OCI-LY1 (cell line): Measurements from ENCODE around the gene FAM76B.

Experiments
- H2AFZ ChIP-seq: fragments of 200-600 bp; sonication (generic), shearing (Covaris generic); 2 replicates; pipeline ENCODE4 v1.6.0; 2014; ENCODE audit warnings: antibody characterized with exemption, mild to moderate bottlenecking, low read length
- H3F3A ChIP-seq: fragments of 200-600 bp; sonication (generic), shearing (Covaris generic); 2 replicates; pipeline ENCODE4 v1.6.0; 2014; ENCODE audit warnings: mild to moderate bottlenecking, antibody characterized with exemption, low read length, moderate library complexity; ENCODE audit not compliant: insufficient read depth
- H3K27ac ChIP-seq: fragments of 200-600 bp; sonication (generic); 2 replicates; pipeline ENCODE4 v1.5.1; 2014; ENCODE audit warnings: low read length, mixed run types, mild to moderate bottlenecking, low read depth; ENCODE audit not compliant: poor library complexity, severe bottlenecking
- H3K27me3 ChIP-seq: fragments of 200-600 bp; sonication (generic); 2 replicates; pipeline ENCODE4 v1.6.0; 2014; ENCODE audit warnings: antibody characterized with exemption, mild to moderate bottlenecking, low read length, moderate library complexity; ENCODE audit not compliant: insufficient read depth
- H3K36me3 ChIP-seq: fragments of 200-600 bp; sonication (generic); 2 replicates; pipeline ENCODE4 v1.6.1; 2014; ENCODE audit warnings: mild to moderate bottlenecking, antibody characterized with exemption, low read length, moderate library complexity, mixed read lengths; ENCODE audit not compliant: insufficient read depth
- H3K4me1 ChIP-seq: fragments of 200-600 bp; sonication (generic); 2 replicates; pipeline ENCODE4 v1.5.1; 2014; ENCODE audit warnings: mild to moderate bottlenecking, low read length, moderate library complexity; ENCODE audit not compliant: insufficient read depth, severe bottlenecking
- H3K4me2 ChIP-seq: fragments of 200-600 bp; sonication (generic), shearing (Covaris generic); 2 replicates; pipeline ENCODE4 v1.6.1; 2014; ENCODE audit warnings: low read length
- H3K4me3 ChIP-seq: fragments of 200-600 bp; sonication (generic); 2 replicates; pipeline ENCODE4 v1.5.1; 2014; ENCODE audit warnings: low read length, low read depth, mild to moderate bottlenecking, mixed read lengths; ENCODE audit not compliant: poor library complexity, severe bottlenecking
- H3K79me2 ChIP-seq: fragments of 200-600 bp; shearing (Covaris generic); 2 replicates; pipeline ENCODE4 v1.6.1; 2016; ENCODE audit warnings: mixed run types, low read length, mixed read lengths; ENCODE audit not compliant: insufficient read depth
- H3K9ac ChIP-seq: fragments of 200-600 bp; sonication (generic), shearing (Covaris generic); 2 replicates; pipeline ENCODE4 v1.6.1; 2014; ENCODE audit warnings: mild to moderate bottlenecking, low read length, mixed read lengths
- H3K9me2 ChIP-seq: fragments of 200-600 bp; sonication (generic), shearing (Covaris generic); 2 replicates; pipeline ENCODE4 v1.6.1; 2014; ENCODE audit warnings: low read depth, mild to moderate bottlenecking, low read length, mixed read lengths
- H3K9me3 ChIP-seq: fragments of 200-600 bp; shearing (Covaris generic); 2 replicates; pipeline ENCODE4 v1.6.1; 2014; ENCODE audit warnings: low read length, mixed read lengths
- H4K20me1 ChIP-seq: fragments of 200-600 bp; sonication (generic), shearing (Covaris generic); 2 replicates; pipeline ENCODE4 v1.6.0; 2016; ENCODE audit warnings: mild to moderate bottlenecking, low read length; ENCODE audit not compliant: insufficient read depth
- CTCF ChIP-seq: fragments of 200-600 bp; sonication (generic), shearing (Covaris generic); IDR thresholded peaks from 2 replicates; pipeline ENCODE4 v1.5.1; 2017; ENCODE audit warnings: mild to moderate bottlenecking, antibody characterized with exemption, low read length, moderate library complexity, mixed read lengths
- EZH2 ChIP-seq: fragments of 200-600 bp; sonication (generic), shearing (Covaris generic); IDR thresholded peaks from 2 replicates; pipeline ENCODE4 v1.8.0; 2017; ENCODE audit warnings: borderline replicate concordance, mixed run types, mild to moderate bottlenecking, antibody characterized with exemption, low read length, moderate library complexity, mixed read lengths

FAM76B gene

DNA sequence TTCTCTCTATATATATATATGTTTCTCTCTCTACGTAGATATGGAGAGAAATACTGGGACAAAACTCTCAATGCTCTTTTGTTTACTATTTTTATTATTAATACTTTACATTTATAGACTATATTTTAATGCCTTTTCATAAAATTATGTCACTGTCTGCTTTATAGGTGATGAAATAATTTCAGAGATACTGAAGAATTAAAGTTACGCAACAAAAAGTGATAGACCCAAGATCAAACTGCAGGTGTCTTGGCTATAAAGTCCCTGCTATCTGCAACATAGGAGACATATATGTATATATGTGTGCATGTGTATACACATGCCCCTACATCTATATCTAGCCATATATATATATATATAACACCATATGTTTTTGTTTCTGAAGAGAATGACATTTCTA is 60.8 kb downstream of the FAM76B start:
- Histone ChIP-seq H3K9me3 (no peaks in the 10 kb centered on the region), H4K20me1 (no peaks in the 10 kb centered on the region), H3K9ac (no peak overlapping the region), H3K79me2 (no peaks in the 10 kb centered on the region), H3K4me2 (no peak overlapping the region), H3K27ac (no peak overlapping the region), H3K27me3 (no peaks in the 10 kb centered on the region; the same call in 1 of the 2 replicates), H3F3A (no peaks in the 10 kb centered on the region), H3K4me3 (no peak overlapping the region), H3K36me3 (no peaks in the 10 kb centered on the region), H2AFZ (no peak overlapping the region), H3K9me2 (no peaks in the 10 kb centered on the region), H3K4me1 (no peaks in the 10 kb centered on the region)
- TF ChIP-seq EZH2, result no peak
- no peak for TF ChIP-seq CTCF

DNA sequence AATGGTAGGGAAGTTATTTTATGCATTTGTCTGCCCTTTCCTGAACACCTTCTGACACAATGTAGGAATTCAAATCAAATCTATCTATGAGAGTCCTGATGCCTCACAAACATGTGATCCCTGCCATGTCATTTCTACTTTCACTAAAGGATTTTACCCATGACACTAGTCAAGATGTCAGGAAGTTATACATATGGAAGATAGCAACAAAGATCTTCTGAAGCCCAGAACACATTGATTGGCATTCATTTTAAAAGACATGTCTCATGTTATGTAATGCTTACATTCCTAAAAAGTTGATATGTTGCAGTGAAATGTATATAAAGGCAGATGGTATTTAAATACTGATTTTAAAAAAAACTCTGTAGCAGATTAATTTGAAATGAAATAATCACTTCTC is 61.5 kb downstream of the FAM76B start:
- no peak overlapping the region for H3K4me3 ChIP-seq
- no peak overlapping the region for H3K9ac ChIP-seq
- H3K9me3 ChIP-seq, result no peaks in the 10 kb centered on the region
- H3K27ac ChIP-seq, result no peak overlapping the region
- H3K9me2 ChIP-seq, result no peaks in the 10 kb centered on the region
- H4K20me1 ChIP-seq, result no peaks in the 10 kb centered on the region
- no peaks in the 10 kb centered on the region for H3F3A ChIP-seq
- no peaks in the 10 kb centered on the region; the same call in 1 of the 2 replicates for H3K27me3 ChIP-seq
- H3K4me2 ChIP-seq, result no peak overlapping the region
- no peaks in the 10 kb centered on the region for H3K4me1 ChIP-seq
- no peak for TF ChIP-seq CTCF
- TF ChIP-seq EZH2, result no peak
- H3K36me3 ChIP-seq, result no peaks in the 10 kb centered on the region
- no peaks in the 10 kb centered on the region for H3K79me2 ChIP-seq
- H2AFZ ChIP-seq, result no peak overlapping the region

DNA sequence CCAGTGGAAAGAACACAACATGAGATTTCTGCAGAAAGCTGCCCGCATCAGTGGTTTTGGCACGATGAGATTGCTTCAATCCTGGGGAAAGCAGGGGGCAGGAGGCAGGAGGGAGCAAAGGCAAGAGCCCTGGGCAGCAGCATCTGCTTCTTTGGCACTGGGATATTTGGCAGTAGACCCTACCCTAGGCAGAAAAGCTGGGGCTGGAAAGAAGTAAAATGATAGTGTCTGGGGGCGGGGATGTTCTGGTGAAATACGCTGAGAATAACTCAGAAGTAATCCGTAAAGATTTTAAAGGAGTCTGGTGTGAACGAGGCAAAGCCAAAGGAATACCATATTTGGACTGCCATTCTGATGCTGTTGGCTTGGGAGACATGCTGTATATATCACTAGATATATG is 62.0 kb downstream of the FAM76B start:
- no peak overlapping the region for H3K9ac ChIP-seq
- H3K9me2 ChIP-seq, result no peaks in the 10 kb centered on the region
- no peaks in the 10 kb centered on the region for H3K36me3 ChIP-seq
- TF ChIP-seq EZH2 (no peak), CTCF (no peak)
- H3K4me1 ChIP-seq, result no peaks in the 10 kb centered on the region
- no peak overlapping the region for H3K27ac ChIP-seq
- H4K20me1 ChIP-seq, result no peaks in the 10 kb centered on the region
- H3K4me3 ChIP-seq, result no peak overlapping the region
- H3F3A ChIP-seq, result no peaks in the 10 kb centered on the region
- no peak overlapping the region for H3K4me2 ChIP-seq
- H3K27me3 ChIP-seq, result no peaks in the 10 kb centered on the region; the same call in 1 of the 2 replicates
- H2AFZ ChIP-seq, result no peak overlapping the region
- no peaks in the 10 kb centered on the region for H3K9me3 ChIP-seq
- H3K79me2 ChIP-seq, result no peaks in the 10 kb centered on the region
